GM19372 (cell line): ENCODE results near the gene CASD1.

Source experiments
- ATAC-seq: cut with Tn5 transposase; IDR thresholded peaks from one replicate; pipeline ENCODE4 v1.9.1; 2021; ENCODE audit warnings: mild to moderate bottlenecking, low read depth, moderate library complexity; ENCODE audit not compliant: unreplicated experiment

The CASD1 gene

DNA sequence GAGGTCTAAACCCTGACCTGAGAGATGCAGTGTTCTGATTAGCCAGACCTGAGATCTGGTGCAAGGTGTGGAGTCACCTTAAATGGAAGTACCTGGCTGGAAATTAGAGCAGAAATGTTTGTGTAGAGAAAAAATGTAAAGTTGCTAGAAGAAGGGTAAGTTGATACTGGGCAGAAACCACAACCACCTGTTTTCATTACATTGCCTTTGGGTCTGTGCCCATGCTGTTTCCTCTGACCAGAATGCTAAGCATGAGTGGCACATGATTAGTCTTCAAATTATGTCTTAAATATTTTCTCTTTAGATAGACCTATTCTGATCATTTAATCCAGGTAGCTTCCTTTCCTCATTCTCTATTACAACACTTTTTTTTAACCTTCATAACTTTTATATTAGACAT lies 69.0 kb downstream of the CASD1 start:
- no peak for ATAC-seq

DNA sequence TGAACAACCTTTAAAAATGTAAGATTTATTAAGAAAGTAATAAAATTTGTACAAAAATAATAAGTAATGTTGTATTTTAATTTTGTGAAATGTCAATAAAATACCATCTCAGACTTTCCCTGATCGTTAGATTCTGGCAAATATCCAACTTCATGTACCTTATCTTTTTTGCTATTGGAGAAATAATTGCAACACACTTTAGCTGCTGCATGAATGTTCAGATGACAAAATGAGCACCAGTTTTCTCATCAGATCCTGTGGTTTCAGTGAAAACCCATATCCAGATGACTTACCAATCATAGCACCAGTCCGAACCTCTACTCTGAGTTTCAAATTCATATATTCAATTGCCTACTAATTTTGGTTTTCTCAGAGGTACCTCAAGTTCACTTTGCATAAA lies 69.9 kb downstream of the CASD1 start:
- ATAC-seq = no peak

DNA sequence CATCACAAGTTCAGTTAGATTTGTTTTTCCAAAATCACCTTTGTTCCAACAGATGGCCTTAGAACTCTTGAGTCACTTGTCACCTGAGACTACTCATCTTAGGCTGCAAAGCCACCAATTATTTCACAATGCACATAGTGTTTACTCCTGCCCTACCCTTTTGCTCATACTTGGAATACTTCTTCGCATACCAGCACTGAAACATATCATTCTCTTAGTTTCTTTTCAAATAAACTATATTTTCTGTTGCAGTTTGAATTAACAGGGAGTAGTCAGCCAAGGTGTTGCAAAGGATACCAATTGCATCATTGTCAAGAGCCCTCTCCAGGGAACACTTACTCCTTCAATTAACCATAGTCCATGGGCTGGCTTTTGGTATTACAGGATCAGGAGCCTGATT lies 71.0 kb downstream of the CASD1 start:
- ATAC-seq = no peak

DNA sequence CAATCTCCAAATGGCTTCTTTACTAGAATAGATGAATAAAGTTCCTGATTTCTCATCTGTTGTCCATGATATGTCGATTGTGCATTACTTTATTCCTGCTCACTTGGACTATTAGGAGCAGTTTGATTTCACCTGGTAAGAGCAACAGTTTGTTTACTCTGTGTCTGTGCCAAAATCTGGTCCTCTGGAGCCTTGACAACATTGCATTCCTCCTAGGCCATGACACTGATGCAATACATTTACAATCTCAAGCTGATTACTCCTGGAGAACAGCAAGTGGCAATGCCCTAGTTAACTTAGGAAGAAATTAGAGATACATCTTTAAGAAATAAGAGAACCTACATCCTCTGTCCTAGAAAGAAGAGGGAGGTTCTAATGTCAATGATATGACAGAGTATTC lies 74.5 kb downstream of the CASD1 start:
- ATAC-seq = no peak

DNA sequence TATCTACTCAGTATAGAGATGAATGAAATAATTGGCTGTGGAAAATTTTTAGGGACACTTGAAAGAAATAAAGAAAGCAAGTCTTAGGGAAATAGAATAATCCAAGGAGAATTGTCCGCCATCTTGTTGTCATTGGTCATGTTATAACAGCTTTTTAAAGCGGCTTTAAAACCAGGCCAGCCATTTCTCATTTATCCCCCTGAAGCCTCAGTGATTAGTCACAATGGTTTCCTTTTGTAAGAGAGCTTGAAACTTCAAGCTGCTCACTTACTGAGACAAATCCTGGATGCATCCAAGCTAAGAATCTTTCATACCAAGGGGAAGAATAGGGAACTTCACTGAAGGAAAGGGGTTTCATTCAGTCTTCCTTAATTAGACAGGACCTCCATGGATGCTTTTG lies 78.5 kb downstream of the CASD1 start:
- ATAC-seq = no peak

DNA sequence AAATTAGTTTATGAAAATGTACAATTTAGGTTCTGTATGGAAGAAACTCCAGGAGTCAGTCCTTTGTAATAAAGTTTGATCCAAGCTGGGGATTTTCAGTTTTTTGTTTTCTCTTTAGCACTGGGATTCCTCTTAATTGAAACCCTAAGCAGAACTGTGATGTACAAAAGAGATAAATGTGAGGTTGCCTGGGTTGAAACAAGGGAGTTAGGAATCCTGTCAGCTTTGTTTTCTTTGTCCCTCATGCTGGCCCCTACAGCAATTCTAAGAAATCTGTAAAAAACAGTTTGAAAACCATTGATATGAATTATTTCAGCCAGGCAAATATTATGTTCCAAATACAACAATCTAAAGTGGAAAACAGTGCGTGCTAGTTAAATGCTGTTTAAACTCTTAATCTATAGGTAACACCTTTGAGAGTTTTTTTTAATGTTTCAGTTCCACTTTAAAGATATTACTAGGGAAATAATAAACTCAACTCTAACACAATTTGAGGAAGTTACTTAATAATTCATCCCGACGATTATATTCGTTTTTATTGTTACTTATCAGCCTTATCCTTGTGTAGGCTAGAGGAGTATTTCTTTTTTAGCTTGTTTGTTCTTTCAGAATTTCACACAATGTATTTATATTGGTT lies 81.0 kb downstream of the CASD1 start:
- ATAC-seq = no peak

DNA sequence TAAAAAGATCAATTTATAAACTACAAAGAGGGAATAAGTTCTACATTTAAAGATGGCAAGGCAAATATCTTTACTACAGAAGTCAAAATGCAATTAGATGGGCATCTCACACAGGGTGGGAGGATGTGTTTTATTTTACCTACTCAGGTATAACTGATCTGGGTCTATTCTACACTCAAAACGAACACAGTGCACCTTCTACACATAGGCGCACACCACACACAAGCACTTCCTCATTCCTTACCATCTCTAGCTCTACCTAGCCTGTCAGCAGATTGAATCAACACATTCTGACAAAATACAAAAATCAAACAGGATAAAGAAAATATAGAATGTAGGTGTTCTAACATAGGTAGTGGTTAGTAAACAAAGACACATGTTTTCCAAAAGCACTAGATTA lies 81.6 kb downstream of the CASD1 start:
- no peak for ATAC-seq

DNA sequence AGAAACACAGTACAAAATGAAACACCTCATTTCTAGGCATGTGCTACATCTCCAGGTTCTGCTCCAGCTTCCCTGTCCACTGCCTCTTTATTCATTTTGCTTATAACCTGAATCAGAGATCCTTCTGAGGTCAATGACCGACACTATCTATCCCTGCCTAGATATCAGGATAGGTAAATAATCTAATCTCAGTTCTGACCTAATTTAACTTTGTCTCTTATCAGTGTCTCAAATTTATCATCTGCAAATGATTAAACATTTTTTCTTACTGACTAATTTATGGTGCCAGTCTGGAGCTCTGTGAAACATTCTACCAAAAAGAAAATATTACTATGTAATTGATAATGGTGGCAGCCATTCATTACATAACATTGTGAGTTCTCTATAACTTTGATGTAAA lies 85.3 kb downstream of the CASD1 start:
- no peak for ATAC-seq

DNA sequence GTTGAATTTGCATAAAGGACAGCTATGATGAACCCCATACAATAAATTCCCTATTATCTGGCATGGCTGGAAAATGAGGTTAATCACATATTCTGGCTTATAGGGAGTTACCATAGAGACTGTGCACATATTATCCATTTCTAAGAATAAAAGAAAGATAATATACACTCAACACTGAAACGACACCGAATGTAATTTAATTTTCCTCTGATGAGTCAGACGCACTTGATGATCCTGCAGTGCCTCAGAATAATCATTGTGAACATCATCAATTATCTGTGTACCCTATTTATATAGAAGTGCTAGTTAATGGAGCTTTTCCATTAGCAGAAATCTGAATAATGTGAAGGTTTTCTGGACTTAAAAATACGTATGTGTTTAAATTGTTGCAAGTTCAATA lies 86.1 kb downstream of the CASD1 start:
- ATAC-seq = no peak

DNA sequence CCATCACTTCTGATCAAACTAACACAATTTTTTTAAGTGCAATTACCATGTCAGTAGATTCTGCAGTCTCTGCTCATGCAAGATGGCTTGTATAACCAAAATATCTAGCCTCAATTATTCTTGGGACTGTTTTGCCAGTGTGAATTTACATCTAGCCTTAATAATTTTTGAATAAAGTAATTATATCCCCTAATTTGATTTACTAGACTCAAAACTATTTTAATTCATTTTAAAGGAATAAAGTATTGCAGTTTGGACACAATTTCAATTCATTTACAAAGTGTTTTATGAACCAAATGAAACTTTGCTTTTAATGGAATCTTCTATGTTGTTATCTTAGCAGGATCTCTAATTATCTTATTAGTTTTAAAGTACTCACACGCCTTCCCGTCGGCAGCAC lies 90.7 kb downstream of the CASD1 start:
- ATAC-seq = no peak

DNA sequence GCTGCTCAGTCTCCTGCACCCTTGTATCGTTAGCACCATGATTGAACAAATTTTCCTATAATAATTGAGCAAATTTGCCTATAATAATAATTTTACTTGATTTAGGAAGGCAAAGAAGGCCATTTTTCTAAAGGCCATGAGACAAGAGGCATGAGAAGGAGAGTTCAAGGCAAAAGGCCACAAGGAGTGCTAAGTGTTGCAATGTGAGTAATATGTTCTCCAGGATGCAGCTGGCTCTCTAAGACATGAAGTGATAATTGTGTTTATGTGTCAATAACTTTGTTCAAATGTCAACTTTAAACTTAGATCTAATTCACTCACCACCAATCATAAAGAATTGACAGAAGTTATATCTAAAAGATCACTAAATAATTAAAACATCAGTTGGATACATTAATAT lies 92.6 kb downstream of the CASD1 start:
- ATAC-seq = no peak

DNA sequence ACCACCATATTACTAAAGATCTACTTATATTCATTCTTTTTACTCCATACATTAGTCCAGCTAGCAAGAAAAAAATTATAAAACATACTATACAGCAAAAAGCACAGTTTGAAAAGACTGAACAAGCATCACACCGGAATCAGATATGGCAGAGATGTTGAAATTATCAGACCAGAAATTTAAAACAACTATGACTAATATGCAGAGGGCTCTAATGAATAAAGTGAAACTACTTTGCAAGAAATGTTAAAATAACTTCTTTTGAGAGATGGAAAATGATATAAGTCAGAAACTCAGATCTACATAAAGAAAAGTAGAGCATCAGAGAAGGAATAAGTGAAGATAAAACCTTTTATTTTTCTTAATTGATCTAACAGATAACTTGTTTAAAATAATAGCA lies 95.4 kb downstream of the CASD1 start:
- ATAC-seq = no peak
